IMR-90 (cell line): ENCODE results near the gene PTPRN2. TPM values are rescaled to one million over a fixed set of nuclear protein-coding genes. Genes with fewer than 3 reads are reported as not detected.

Experiments used
- ATAC-seq: fragments of 200-7000 bp; cut with Tn5 transposase; 2 replicates; pipeline ENCODE4 v1.9.1; 2020; ENCODE audit warnings: low read depth, mild to moderate bottlenecking, moderate library complexity
- BruUV-seq: library from RNA; stranded (reverse); fragments of 400-500 nt; replicated peaks from 2 replicates; lab custom pipeline; 2021; lab: Mats Ljungman, UMichigan
- CTCF ChIA-PET: fragments of 300-600 bp; formaldehyde crosslinking; extraction: SDS; loops from one replicate; lab custom pipeline; 2021; ENCODE audit warnings: antibody characterized with exemption; lab: Yijun Ruan, JAX
- POLR2A ChIA-PET: fragments of 300-600 bp; sonication (Branson Sonifier 250); formaldehyde crosslinking; loops from one replicate; lab custom pipeline; 2022; ENCODE audit warnings: antibody characterized with exemption; ENCODE audit not compliant: unreplicated experiment; lab: Charles Lee
- DNase-seq: peaks from one replicate; pipeline ENCODE4 v3.0.0; 2013
- H2AFZ ChIP-seq: replicated peaks from 2 replicates; pipeline ENCODE3; 2013; ENCODE audit warnings: low read length, mild to moderate bottlenecking; ENCODE audit not compliant: poor library complexity
- H2AK5ac ChIP-seq: 2 replicates; pipeline ENCODE4 v1.6.1; 2013; ENCODE audit warnings: low read depth, low read length, inconsistent platforms
- H2AK9ac ChIP-seq: replicated peaks from 2 replicates; pipeline ENCODE3; 2013; ENCODE audit warnings: mild to moderate bottlenecking, low read depth, low read length, moderate library complexity; ENCODE audit not compliant: poor library complexity
- H2BK120ac ChIP-seq: 2 replicates; pipeline ENCODE4 v1.6.1; 2013; ENCODE audit warnings: low read depth, low read length, inconsistent platforms
- H2BK15ac ChIP-seq: 3 replicates; pipeline ENCODE4 v1.6.1; 2013; ENCODE audit warnings: low read depth, low read length, inconsistent platforms
- H2BK20ac ChIP-seq: 2 replicates; pipeline ENCODE4 v1.6.1; 2013; ENCODE audit warnings: low read depth, mild to moderate bottlenecking, inconsistent platforms, low read length, moderate library complexity
- H2BK5ac ChIP-seq: 2 replicates; pipeline ENCODE4 v1.6.1; 2013; ENCODE audit warnings: mild to moderate bottlenecking, low read depth, low read length, inconsistent platforms; ENCODE audit not compliant: poor library complexity, severe bottlenecking
- H3K14ac ChIP-seq: replicated peaks from 2 replicates; pipeline ENCODE4 v1.6.1; 2013; ENCODE audit warnings: low read depth, low read length, inconsistent platforms
- H3K18ac ChIP-seq: 2 replicates; pipeline ENCODE4 v1.6.1; 2013; ENCODE audit warnings: low read depth, low read length, control low read depth
- H3K23ac ChIP-seq: 2 replicates; pipeline ENCODE4 v1.6.1; 2013; ENCODE audit warnings: low read depth, low read length, inconsistent platforms
- H3K27ac ChIP-seq: 2 replicates; pipeline ENCODE4 v1.5.1; 2013; ENCODE audit warnings: mild to moderate bottlenecking, control low read depth, low read length; ENCODE audit not compliant: insufficient read depth
- H3K27me3 ChIP-seq: 2 replicates; pipeline ENCODE4 v1.6.1; 2013; ENCODE audit warnings: low read length; ENCODE audit not compliant: control insufficient read depth, insufficient read depth
- H3K36me3 ChIP-seq: 2 replicates; pipeline ENCODE4 v1.6.1; 2013; ENCODE audit warnings: low read length, mixed read lengths; ENCODE audit not compliant: control insufficient read depth, insufficient read depth
- H3K4ac ChIP-seq: 2 replicates; pipeline ENCODE4 v1.6.1; 2013; ENCODE audit warnings: low read depth, low read length, inconsistent platforms
- H3K4me1 ChIP-seq: 2 replicates; pipeline ENCODE4 v1.6.1; 2013; ENCODE audit warnings: low read length, mixed read lengths; ENCODE audit not compliant: control insufficient read depth, insufficient read depth
- H3K4me2 ChIP-seq: 2 replicates; pipeline ENCODE4 v1.6.1; 2013; ENCODE audit warnings: low read depth, mild to moderate bottlenecking, control low read depth, low read length, moderate library complexity
- H3K4me3 ChIP-seq: 2 replicates; pipeline ENCODE4 v1.5.1; 2013; ENCODE audit warnings: low read depth, mild to moderate bottlenecking, control low read depth, low read length, moderate library complexity; ENCODE audit not compliant: insufficient read depth
- H3K56ac ChIP-seq: 2 replicates; pipeline ENCODE4 v1.6.1; 2013; ENCODE audit warnings: low read length, inconsistent platforms; ENCODE audit not compliant: insufficient read depth; ENCODE audit errors: extremely low read depth
- H3K79me1 ChIP-seq, 2 experiments: 2 replicates each; pipeline ENCODE4 v1.6.1; 2013; ENCODE audit warnings: low read length in 2 of 2, inconsistent platforms in 1 of 2, low read depth in 1 of 2
- H3K9ac ChIP-seq: 2 replicates; pipeline ENCODE4 v1.6.1; 2013; ENCODE audit warnings: low read depth, low read length, control low read depth
- H3K9me1 ChIP-seq: 2 replicates; pipeline ENCODE4 v1.6.1; 2013; ENCODE audit warnings: low read length, inconsistent platforms; ENCODE audit not compliant: insufficient read depth
- H3K9me3 ChIP-seq: 2 replicates; pipeline ENCODE4 v1.6.1; 2013; ENCODE audit warnings: low read length; ENCODE audit not compliant: control insufficient read depth, insufficient read depth
- H4K20me1 ChIP-seq: 2 replicates; pipeline ENCODE4 v1.6.1; 2013; ENCODE audit warnings: low read length, inconsistent platforms; ENCODE audit not compliant: insufficient read depth
- H4K5ac ChIP-seq: 2 replicates; pipeline ENCODE4 v1.6.1; 2013; ENCODE audit warnings: mild to moderate bottlenecking, low read depth, low read length, control low read depth
- H4K8ac ChIP-seq, 2 experiments: 2 replicates each; pipeline ENCODE4 v1.6.1; 2013; ENCODE audit warnings: low read depth in 2 of 2, low read length in 2 of 2, control low read depth in 1 of 2, inconsistent platforms in 1 of 2
- H4K91ac ChIP-seq: 2 replicates; pipeline ENCODE4 v1.6.1; 2013; ENCODE audit warnings: low read depth, low read length, inconsistent platforms; ENCODE audit not compliant: insufficient read depth
- BHLHE40 ChIP-seq: fragments of 150-350 bp; IDR thresholded peaks from 2 replicates; pipeline ENCODE4 v1.6.1; 2016; ENCODE audit warnings: mild to moderate bottlenecking, low read depth, low read length
- CEBPB ChIP-seq: IDR thresholded peaks from 2 replicates; pipeline ENCODE4 v1.6.1; 2012; ENCODE audit warnings: low read depth, low read length, improper control_type of control experiment
- CHD1 ChIP-seq: IDR thresholded peaks from 2 replicates; pipeline ENCODE4 v1.6.1; 2012; ENCODE audit warnings: low read depth, low read length, improper control_type of control experiment
- FOS ChIP-seq: fragments of 150-350 bp; IDR thresholded peaks from 2 replicates; pipeline ENCODE4 v1.6.1; 2016; ENCODE audit warnings: low read depth, low read length
- MAFK ChIP-seq: IDR thresholded peaks from 2 replicates; pipeline ENCODE4 v1.6.1; 2012; ENCODE audit warnings: low read depth, low read length, improper control_type of control experiment
- MAZ ChIP-seq: IDR thresholded peaks from 2 replicates; pipeline ENCODE4 v1.6.1; 2012; ENCODE audit warnings: low read depth, mild to moderate bottlenecking, low read length, improper control_type of control experiment, moderate library complexity, borderline replicate concordance
- MXI1 ChIP-seq: IDR thresholded peaks from 2 replicates; pipeline ENCODE4 v1.6.1; 2012; ENCODE audit warnings: low read depth, mild to moderate bottlenecking, low read length, moderate library complexity, borderline replicate concordance
- NFE2L2 ChIP-seq: fragments of 150-350 bp; IDR thresholded peaks from 2 replicates; pipeline ENCODE4 v1.6.1; 2016; ENCODE audit warnings: low read depth, mild to moderate bottlenecking, low read length
- POLR2A ChIP-seq: IDR thresholded peaks from 2 replicates; pipeline ENCODE4 v1.6.1; 2012; ENCODE audit warnings: mild to moderate bottlenecking, low read depth, low read length
- RAD21 ChIP-seq: IDR thresholded peaks from 2 replicates; pipeline ENCODE4 v1.6.1; 2012; ENCODE audit warnings: low read length, improper control_type of control experiment
- RCOR1 ChIP-seq: IDR thresholded peaks from 2 replicates; pipeline ENCODE4 v1.6.1; 2012; ENCODE audit warnings: mild to moderate bottlenecking, low read length, improper control_type of control experiment; ENCODE audit not compliant: insufficient replicate concordance
- RFX5 ChIP-seq: IDR thresholded peaks from 2 replicates; pipeline ENCODE4 v1.8.0; 2012; ENCODE audit warnings: low read depth, mild to moderate bottlenecking, low read length, moderate library complexity
- SMC3 ChIP-seq: fragments of 150-350 bp; IDR thresholded peaks from 2 replicates; pipeline ENCODE4 v1.6.1; 2016; ENCODE audit warnings: low read depth, mild to moderate bottlenecking, antibody characterized with exemption, low read length, moderate library complexity
- WGBS, 2 experiments: methylation state at CpG; one replicate each; pipeline versions ENCODE4 v1.1.5 to v1.1.7; 2013; ENCODE audit warnings: missing lambda C conversion rate in 2 of 2; ENCODE audit not compliant: insufficient read length in 1 of 2; ENCODE audit errors: extremely low coverage in 2 of 2; 5-methylcytosine and 5-hydroxymethylcytosine counted together
- dilution Hi-C: fragments of 300-500 bp; cut with HindIII; formaldehyde crosslinking; loops from one replicate; pipeline ENCODE4 v1.14.3; 2018; ENCODE audit warnings: low sequenced_read_pairs; ENCODE audit not compliant: unreplicated experiment
- in situ Hi-C: fragments of 300-500 bp; cut with MboI; formaldehyde crosslinking; loops from 3 replicates; pipeline ENCODE4 v1.14.3; 2019; ENCODE audit warnings: low sequenced_read_pairs, inconsistent platforms, mixed read lengths
- intact Hi-C: fragments of 100-400 bp; cut with micrococcal nuclease; formaldehyde crosslinking; loops from 2 replicates; pipeline ENCODE4 v1.10.0; 2022
- polyA plus RNA-seq, 3 experiments: library from polyadenylated mRNA; depleted of rRNA; stranded (reverse); fragments of >200 nt; gene quantifications; 2 replicates each; pipeline ENCODE4 v1.2.3, GENCODE V29; 2012; ENCODE audit warnings: low replicate concordance in 1 of 3
- total RNA-seq: library from RNA; depleted of rRNA; stranded (reverse); fragments of >200 nt; gene quantifications from 2 replicates; pipeline ENCODE4 v1.2.3, GENCODE V29; 2012
- TF ChIP-seq, protein P1 (sequence below): fragments of 150-350 bp; IDR thresholded peaks from 2 replicates; pipeline ENCODE4 v1.6.1; 2017; ENCODE audit warnings: mild to moderate bottlenecking, antibody characterized with exemption, low read length, low read depth
- TF ChIP-seq, protein P2 (sequence below): fragments of 150-350 bp; IDR thresholded peaks from 2 replicates; pipeline ENCODE4 v1.6.1; 2016; ENCODE audit warnings: low read depth, mild to moderate bottlenecking, low read length, moderate library complexity, borderline replicate concordance
- TF ChIP-seq, protein P3 (sequence below): conservative IDR thresholded peaks from 2 replicates; pipeline ENCODE4 v1.5.1; 2012; ENCODE audit warnings: mild to moderate bottlenecking, low read depth, low read length, improper control_type of control experiment

Gene PTPRN2
- total and polyA plus RNA-seq, 2 of the 4 experiments (the other 2 are of a cell fraction), result 0.03 TPM; not detected in 1

- Histone ChIP-seq H3K36me3 (no peaks in the 10 kb centered on the region), H2BK15ac (no peak overlapping the region), H3K4ac (no peak overlapping the region), H2BK120ac (no peak overlapping the region), H4K8ac (no peak overlapping the region), H3K23ac (no peak overlapping the region), H3K18ac (no peak overlapping the region), H2AK9ac (no peak overlapping the region), H2BK20ac (no peak overlapping the region), H3K9me3 (peaks cover 63% of the 10 kb centered on the region), H3K9ac (no peak overlapping the region), H4K5ac (no peak overlapping the region), H2AFZ (no peak overlapping the region), H4K91ac (no peak overlapping the region), H2AK5ac (no peak overlapping the region), H3K9me1 (no peaks in the 10 kb centered on the region), H3K79me1 (no peaks in the 10 kb centered on the region), H4K20me1 (no peaks in the 10 kb centered on the region), H3K14ac (no peak overlapping the region), H3K56ac (no peak overlapping the region), H3K4me3 (no peak overlapping the region), H3K4me2 (no peak overlapping the region), H3K27me3 (no peaks in the 10 kb centered on the region), H3K4me1 (no peaks in the 10 kb centered on the region), H3K27ac (no peak overlapping the region), H2BK5ac (no peak overlapping the region)
- dilution Hi-C loops, result no loop called here
- in situ Hi-C loops, result no loop called here
- intact Hi-C loops, result no loop called here
- ChIA-PET POLR2A (no interaction called here), CTCF (no interaction called here)
- 73% methylated on average over 5 of the region's 10 CpGs; no CpG with 5 or more reads in 1 of the 2 experiments for WGBS, 2 experiments
- no peak for DNase-seq
- no peak for ATAC-seq
- no TSS peak for BruUV-seq
- TF ChIP-seq RAD21 (no peak), RCOR1 (no peak), POLR2A (no peak), CHD1 (no peak), CEBPB (no peak), SMC3 (no peak), MAZ (no peak), BHLHE40 (no peak), MXI1 (no peak), RFX5 (no peak), MAFK (no peak), NFE2L2 (no peak), FOS (no peak)
- TF ChIP-seq, protein P1, sequence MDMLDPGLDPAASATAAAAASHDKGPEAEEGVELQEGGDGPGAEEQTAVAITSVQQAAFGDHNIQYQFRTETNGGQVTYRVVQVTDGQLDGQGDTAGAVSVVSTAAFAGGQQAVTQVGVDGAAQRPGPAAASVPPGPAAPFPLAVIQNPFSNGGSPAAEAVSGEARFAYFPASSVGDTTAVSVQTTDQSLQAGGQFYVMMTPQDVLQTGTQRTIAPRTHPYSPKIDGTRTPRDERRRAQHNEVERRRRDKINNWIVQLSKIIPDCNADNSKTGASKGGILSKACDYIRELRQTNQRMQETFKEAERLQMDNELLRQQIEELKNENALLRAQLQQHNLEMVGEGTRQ, result no peak
- TF ChIP-seq, protein P2, sequence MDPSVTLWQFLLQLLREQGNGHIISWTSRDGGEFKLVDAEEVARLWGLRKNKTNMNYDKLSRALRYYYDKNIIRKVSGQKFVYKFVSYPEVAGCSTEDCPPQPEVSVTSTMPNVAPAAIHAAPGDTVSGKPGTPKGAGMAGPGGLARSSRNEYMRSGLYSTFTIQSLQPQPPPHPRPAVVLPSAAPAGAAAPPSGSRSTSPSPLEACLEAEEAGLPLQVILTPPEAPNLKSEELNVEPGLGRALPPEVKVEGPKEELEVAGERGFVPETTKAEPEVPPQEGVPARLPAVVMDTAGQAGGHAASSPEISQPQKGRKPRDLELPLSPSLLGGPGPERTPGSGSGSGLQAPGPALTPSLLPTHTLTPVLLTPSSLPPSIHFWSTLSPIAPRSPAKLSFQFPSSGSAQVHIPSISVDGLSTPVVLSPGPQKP, result no peak
- TF ChIP-seq, protein P3, sequence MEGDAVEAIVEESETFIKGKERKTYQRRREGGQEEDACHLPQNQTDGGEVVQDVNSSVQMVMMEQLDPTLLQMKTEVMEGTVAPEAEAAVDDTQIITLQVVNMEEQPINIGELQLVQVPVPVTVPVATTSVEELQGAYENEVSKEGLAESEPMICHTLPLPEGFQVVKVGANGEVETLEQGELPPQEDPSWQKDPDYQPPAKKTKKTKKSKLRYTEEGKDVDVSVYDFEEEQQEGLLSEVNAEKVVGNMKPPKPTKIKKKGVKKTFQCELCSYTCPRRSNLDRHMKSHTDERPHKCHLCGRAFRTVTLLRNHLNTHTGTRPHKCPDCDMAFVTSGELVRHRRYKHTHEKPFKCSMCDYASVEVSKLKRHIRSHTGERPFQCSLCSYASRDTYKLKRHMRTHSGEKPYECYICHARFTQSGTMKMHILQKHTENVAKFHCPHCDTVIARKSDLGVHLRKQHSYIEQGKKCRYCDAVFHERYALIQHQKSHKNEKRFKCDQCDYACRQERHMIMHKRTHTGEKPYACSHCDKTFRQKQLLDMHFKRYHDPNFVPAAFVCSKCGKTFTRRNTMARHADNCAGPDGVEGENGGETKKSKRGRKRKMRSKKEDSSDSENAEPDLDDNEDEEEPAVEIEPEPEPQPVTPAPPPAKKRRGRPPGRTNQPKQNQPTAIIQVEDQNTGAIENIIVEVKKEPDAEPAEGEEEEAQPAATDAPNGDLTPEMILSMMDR, result no peak
Observed at GRCh38 chr7:157555944-157556641, 1031.5 kb downstream of the PTPRN2 start.
